HG02870 (cell line): ENCODE results near the gene SKA2.
"Not testable (repeated sequence)": the region's sequence is repeated elsewhere in the genome, so short reads cannot be mapped to it uniquely, and the experiment has no call there.

Experiments
- ATAC-seq: cut with Tn5 transposase; IDR thresholded peaks from one replicate; pipeline ENCODE4 v1.9.1; 2021; ENCODE audit warnings: mild to moderate bottlenecking, moderate library complexity; ENCODE audit not compliant: unreplicated experiment

SKA2 gene

DNA sequence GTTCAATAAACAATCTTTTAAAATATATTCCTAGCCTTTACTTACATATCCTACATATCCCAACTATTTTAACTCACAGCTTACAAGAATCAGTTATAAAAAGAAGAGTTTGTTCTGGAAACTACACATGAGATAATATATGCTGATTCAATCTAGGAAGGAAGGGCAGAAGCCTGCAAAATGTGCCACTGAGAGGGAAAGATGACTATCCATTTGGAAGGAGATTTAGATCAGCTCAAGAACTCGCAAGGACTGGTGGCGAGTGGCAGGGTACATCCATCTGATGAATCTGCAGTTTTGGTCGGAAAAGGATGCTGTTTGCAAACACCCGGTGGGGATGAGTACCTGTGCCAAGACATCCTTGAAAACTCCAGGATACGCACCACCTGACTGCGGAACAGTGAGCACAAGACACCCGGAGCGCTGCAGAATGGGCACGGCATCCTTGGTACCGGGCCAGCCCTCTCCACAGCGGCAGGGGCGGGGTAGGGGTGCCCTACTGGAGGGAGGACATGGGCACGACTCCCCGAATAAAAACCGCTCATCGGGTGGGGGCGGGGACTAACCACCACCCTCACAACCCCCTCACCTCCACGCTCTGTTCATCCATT is 49.0 kb downstream of the SKA2 start:
- ATAC-seq = peak; percentile 3

DNA sequence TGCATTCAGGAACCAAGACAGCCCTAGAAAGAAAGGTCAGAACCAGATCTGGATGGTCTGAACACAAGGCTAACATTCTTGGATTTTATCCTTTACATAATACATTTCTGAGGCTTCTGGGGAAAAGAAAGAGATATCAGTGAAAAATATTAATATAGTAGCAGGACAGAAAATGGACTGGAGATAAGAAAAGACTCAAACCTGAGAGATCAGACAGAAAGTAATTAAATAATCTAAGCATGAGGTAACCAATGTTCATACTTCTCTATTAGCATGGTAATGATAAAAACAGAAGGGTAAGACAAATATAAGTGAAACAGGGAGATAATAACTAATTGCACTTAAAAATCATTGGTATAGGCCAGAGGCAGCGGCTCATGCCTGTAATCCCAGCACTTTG is 53.8 kb downstream of the SKA2 start:
- ATAC-seq = no peak

DNA sequence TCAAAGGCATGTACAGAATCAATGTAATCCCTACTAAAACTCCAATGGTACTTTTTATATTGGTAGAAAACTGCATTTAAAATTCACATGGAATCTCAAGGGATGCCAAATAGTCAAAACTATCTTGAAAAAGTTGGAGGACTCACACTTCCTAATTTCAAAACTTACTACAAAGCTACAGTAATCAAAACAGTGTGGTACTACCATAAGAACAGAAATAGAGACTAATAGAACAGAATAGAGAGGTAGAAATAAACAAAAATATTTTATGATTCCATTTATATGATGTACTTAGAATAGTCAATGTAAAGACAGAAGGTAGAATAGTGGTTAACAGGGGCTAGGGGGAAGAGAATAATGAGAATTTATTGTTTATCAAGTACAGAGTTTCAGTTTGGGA is 57.1 kb downstream of the SKA2 start:
- no peak for ATAC-seq

GRCh38 chr17:59094861-59095530 is 60.0 kb downstream of the SKA2 start:
- ATAC-seq = no peak

GRCh38 chr17:59093702-59094231 is 61.2 kb downstream of the SKA2 start:
- ATAC-seq = no peak

DNA sequence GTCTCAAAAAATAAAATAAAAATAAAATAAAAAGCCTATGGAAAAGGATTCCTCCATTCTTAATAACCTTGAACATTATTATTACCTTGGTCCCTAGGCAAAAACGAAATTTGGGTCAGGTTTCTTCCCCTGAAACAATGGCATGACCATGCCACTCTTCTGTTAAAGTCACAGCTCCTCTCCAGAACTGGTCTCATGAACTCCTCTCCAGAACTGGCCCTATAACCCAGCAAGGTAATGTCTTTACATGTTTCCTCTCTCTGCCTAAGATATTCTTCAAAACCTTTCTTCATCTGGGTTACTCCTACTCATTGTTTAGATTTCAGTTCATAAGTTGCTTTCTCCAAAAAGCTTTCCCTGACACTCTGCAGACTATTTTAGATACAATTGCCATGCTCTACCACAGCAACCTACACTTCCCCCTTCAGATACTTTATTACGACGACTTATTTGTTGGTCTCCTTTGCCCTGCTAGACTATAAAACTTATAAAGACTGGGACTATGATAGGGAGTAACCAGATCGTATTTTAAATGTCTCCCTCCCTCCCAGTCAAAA is 61.8 kb downstream of the SKA2 start:
- no peak for ATAC-seq

- not testable (repeated sequence) for ATAC-seq
These were observed 64.4 kb downstream of the SKA2 start for GRCh38 chr17:59090593-59090992.

DNA sequence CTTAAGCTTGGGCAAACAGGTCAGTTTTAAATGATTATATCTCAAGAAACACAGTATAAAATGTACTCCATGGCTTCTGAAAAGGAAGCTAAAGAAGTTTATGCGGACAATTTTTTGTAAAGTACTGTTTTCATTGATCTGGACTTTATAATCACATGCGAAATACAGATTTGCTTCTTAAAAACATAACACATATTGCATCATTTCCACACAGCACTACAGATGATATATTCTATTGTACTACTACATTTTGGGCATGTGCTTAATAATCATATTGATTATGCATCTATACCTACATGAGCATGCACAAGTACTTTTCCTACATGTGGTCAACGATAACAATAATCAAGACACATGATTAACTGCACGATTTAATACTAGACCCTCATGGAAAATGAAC is 70.8 kb downstream of the SKA2 start:
- no peak for ATAC-seq

DNA sequence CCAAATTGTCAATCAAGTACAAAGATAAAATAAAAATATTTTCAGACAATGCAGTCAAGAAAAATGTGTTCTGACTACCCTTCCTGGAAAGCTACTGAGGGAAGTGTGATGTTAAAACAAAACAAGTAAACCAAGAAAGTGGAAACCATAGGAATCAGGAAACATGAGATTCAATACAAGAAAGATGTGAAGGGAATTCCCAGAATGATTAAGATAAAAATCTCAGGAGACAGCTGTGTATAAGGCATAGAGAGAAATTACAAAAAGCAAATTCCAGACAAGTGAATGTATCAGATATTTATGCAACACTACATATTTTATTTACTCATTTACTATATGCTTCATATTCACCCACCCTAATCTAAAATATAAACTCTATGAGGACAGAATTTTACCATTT is 80.5 kb downstream of the SKA2 start:
- ATAC-seq = no peak

DNA sequence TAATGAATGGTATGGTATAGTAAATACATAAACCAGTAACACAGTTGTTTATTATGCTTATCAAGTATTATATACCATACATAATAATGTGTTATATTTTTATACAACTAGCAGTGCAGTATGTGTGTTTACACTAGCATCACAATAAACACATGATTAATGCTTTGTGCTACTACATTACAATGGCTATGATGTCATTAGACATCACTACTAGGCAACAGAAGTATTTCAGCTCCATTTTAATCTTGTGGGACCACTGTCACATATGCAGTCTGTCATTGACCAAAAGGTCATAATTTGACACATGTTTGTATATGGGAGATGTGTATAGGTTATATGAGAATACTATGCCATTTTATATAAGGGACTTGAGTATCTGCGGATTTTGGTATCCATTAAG is 81.0 kb downstream of the SKA2 start:
- ATAC-seq = no peak

DNA sequence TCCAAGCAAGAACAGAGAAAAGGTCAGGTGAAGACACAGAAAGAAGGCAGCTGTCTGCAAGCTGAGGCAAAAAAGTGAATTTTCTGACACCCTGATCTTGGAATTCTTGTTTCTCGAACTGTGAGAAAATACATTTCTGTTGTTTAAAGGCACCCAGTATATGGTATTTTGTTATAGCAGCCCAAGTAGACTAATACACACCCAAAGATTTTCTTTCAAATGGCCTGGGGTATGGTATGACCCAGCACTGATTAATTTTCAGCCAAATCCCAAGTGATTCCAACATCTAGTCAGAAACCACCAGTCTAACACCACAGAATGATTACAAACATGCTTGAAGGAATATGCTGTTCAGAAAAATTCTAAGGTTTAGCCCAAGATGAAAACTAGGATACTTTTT is 85.1 kb downstream of the SKA2 start:
- ATAC-seq = no peak

GRCh38 chr17:59067756-59068155 is 87.2 kb downstream of the SKA2 start:
- no peak for ATAC-seq

GRCh38 chr17:59067340-59067739 is 87.6 kb downstream of the SKA2 start:
- no peak for ATAC-seq

- ATAC-seq = no peak
These were observed 92.5 kb downstream of the SKA2 start for GRCh38 chr17:59062509-59062908.
